Tongue (tissue), 2 donors: ENCODE results near the gene TCF12. TPM values are rescaled to one million over a fixed set of nuclear protein-coding genes. Genes with fewer than 3 reads are reported as not detected.

ENCODE experiments used
- DNase-seq: peaks from one replicate; pipeline ENCODE4 v3.0.0-alpha.2; 2015
- total RNA-seq: library from RNA; depleted of rRNA; stranded (reverse); fragments of >200 nt; gene quantifications from one replicate; pipeline ENCODE4 v1.2.3, GENCODE V29; 2014

TCF12 gene
- total RNA-seq: 176 TPM

DNA sequence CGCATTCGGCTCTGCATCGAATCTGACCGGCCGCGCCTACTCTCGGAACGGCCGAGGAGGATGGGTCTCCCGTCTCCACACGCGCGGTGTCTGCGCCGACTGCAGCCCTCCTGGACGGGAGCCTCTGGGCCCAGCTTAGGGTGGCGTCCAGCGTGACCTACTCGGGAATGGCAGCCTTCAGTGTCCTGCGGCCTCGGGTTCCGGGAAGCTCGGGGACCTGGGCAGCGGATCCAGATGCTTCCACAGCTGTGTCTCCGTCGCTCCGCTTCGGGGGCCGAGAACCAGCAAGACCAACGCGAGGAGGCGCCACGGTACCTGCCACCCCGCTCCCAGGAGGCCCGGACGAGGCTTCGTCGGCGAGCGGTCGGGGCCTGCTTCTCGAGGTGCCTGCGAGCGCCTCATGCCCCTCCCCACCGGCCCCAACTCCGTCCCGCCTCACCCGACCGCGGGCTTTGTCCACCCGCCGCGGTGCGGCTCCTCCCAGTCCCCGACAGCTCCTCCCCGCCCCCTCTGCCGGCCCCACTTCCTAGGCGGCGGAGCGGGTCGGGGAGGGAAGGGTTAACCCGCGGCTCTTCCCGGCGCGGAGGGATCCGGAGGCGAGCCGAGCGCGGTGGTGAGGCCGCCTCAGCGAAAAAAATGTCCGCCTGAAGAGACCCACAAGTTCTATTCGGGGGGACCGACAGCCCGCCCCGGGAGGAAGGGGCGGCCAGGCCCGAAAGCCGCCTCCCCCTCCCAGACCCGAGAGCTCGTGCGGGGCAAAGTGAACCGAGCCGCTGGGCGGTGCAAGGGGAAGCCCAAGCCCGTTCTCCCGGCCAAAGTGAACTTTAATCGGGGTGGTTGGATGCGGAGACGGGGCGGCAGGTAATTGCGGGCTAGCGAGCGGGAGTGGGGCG is at the start of gene TCF12:
TCF12 (plus strand) TSS at position 599 of the 893 bp plus-strand sequence. CDS start 1,270 bp downstream, outside the sequence.
- DNase-seq: peak; percentile 99

DNA sequence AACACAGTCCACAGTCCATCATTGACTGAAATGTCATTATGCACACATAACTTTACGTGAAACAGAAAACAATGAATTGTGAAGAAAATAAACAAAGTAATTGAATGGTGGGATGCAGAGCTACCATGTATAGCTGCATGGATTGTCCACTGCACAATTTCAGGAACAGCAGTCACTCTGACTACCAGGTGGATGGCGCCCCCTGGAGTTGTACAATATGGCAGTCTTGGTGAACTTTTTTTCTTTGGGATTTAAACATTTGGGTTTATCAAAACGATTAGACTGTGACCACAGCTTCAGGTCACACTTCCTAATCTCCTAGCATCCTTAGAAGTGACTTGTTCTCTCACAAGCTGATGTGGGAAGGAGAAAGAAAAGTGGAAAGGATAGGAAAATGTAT is 48.9 kb upstream of the TCF12 start:
- peak; percentile 49 for DNase-seq

GRCh38 chr15:56871185-56871584 is 47.3 kb upstream of the TCF12 start:
- DNase-seq: peak; percentile 47

GRCh38 chr15:56871867-56872266 is 46.6 kb upstream of the TCF12 start:
- peak; percentile 46 for DNase-seq

- DNase-seq: no peak
Measured at GRCh38 chr15:56877255-56877970, 41.0 kb upstream of the TCF12 start.

- no peak for DNase-seq
Measured at GRCh38 chr15:56879502-56879901, 38.9 kb upstream of the TCF12 start.

DNA sequence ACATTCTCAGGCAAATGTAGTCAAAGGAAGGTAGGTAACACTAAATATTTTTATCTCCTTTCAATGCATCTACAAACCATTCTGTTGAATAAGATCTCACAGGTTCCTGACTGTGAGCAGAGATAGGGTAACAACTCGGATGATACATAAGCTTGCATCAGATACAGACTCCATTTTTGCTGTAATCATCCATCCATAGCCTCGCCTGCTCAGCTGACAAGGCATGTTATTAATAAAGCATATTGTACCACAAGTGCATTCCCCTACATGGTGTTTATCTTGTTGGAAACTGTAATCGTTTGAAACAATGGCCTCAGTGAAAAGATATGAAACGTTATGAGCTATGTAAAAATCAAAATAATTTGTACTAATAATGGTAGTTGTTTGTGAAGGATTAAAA is 35.4 kb upstream of the TCF12 start:
- DNase-seq: no peak

GRCh38 chr15:56886363-56886931 is 32.0 kb upstream of the TCF12 start:
- DNase-seq: no peak

- peak; percentile 98 for DNase-seq
Measured at GRCh38 chr15:56886932-56887781, 31.3 kb upstream of the TCF12 start.

DNA sequence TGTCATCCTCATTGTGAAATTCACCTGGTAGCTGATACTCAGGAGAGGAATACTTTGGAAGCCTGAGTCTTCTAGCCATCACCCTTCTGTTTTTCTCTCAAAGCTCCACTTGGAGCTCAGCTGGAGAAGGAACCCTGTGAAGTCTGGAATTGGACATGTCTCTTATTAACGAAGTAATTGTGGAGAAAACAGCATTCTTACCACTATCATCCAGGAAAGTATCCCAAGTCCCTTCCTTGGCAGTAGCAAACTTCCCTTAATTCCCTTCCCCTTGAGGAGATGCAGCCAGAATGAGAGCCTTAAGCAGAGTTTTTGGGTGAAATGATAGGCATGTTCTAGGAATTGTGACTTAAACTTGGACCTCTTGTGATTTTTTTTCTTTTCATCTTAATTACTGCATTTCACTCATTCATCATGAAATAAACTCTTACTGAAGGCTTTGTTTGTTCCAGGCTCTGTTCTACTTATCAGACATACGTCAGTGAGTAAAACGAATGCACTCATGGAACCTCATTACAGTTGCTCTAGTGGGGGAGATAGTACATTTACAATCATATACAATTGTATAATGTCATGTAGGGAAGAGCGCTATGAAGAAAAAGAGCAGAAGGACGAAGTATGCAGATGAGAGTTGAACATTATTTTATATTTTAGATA is 30.5 kb upstream of the TCF12 start:
- no peak for DNase-seq

DNA sequence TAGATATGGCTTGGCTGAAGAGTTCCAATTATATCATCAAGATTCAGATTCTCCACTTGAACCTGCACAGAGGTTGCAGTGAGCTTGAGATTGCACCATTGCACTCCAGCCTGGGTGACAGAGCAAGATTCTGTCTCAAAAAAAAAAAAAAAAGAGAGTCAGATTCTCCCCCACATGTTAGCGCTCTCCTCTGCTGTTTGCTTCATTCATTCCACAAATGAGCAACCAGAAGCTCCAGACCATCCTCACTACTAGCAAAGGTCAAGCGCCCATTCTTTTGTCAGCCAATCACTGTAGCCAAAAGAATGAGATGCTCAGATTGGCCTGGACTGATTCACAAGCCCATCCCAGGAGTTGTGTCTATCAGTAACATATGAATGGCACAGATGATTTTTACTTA is 28.4 kb upstream of the TCF12 start:
- DNase-seq: no peak

GRCh38 chr15:56891852-56892440 is 26.5 kb upstream of the TCF12 start:
- DNase-seq: no peak

DNA sequence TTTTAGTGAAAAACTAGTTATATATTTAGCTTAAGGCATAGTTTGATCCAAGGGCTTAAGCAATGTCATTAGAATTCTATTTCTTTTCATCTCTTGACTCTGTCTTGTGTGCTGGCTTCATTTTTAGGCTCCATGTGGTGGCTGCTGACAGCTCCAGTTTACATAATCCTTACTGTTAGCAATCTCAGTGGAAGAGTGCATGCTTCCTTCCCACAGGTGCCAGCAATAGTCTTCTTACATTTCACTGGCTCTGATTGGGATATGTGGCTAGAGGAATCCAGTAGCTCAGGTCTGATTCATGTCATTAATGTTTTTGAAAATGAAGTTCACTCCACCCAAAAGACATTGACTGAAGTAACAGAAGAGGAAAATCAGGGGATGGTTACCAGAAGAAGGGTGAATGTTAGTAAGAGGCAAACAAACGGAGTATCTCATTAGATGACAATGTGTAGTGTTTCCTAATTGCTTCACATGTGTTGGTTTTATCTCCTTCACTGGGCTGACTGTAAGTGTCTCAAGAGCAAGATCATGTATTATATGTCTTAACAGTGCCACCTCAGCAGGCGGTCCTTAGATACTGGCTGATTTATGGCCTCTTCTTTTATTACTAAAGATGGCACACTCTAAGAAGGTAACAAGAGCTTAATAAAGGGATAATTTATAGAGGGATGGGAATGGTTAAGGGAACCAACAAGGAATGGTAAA is 25.6 kb upstream of the TCF12 start:
- DNase-seq: peak; percentile 29

DNA sequence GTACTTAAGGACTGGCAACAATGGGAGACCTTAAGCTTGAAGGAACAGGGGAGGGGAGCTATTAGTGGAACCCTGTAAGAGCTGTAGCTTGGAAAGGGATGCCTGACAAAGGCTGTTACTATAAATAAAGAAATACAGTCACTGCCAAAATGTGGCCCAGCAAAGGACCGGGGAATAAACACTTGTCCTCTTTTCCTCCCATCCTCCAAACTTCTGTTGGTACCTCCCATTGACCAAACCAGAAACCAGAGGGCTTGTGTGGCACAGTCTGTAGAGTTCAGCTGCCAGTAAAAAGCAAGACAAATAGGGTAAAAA is 25.1 kb upstream of the TCF12 start:
- DNase-seq: peak; percentile 43

- DNase-seq: no peak
Measured at GRCh38 chr15:56894601-56895000, 23.8 kb upstream of the TCF12 start.

- no peak for DNase-seq
Measured at GRCh38 chr15:56901931-56902330, 16.5 kb upstream of the TCF12 start.

- peak; percentile 21 for DNase-seq
Measured at GRCh38 chr15:56906766-56907165, 11.7 kb upstream of the TCF12 start.

DNA sequence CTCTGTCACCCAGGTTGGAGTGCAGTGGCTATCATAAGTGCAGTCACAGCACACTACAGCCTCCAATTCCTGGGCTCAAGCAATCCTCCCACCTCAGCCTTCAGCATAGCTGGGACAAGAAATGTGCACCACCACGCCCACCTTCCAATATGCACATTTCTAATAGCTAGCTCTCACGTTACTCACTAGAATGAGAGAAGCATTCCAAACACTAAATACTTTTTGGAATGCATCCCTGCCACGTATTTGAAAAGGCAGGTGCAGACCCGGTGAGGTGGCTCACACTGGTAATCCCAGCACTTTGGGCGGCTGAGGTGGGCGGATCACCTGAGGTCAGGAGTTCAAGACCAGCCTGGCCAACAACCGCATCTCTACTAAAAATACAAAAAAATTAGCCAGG is 7.6 kb upstream of the TCF12 start:
- DNase-seq: no peak

- no peak for DNase-seq
Measured at GRCh38 chr15:56913241-56913640, 5.2 kb upstream of the TCF12 start.

GRCh38 chr15:56913670-56914069 is 4.8 kb upstream of the TCF12 start:
- DNase-seq: no peak

- no peak for DNase-seq
Measured at GRCh38 chr15:56915888-56916287, 2.6 kb upstream of the TCF12 start.
